ENCODE measurements around the gene USP34.
"Not testable (repeated sequence)": the region's sequence is repeated elsewhere in the genome, so short reads cannot be mapped to it uniquely, and the experiment has no call there.

USP34 gene

GRCh38 chr2:61470965-61471904 lies at the start of gene USP34:
USP34 (minus strand) TSS chr2:61471087; CDS start chr2:61470692, 395 bp downstream.
- DNase-seq (ENCODE audit: low read depth in 4 of 4, low spot score in 1 of 4): peak; percentile 70 to 92 (median 83)

GRCh38 chr2:61520261-61520660 lies 49.4 kb upstream of the USP34 start:
- no peak for DNase-seq (ENCODE audit: low read depth in 4 of 4, low spot score in 1 of 4)

- DNase-seq (ENCODE audit: low read depth in 4 of 4, low spot score in 1 of 4): no peak
These were observed 42.0 kb upstream of the USP34 start for GRCh38 chr2:61512768-61513398.

GRCh38 chr2:61510674-61511671 lies 40.1 kb upstream of the USP34 start:
- DNase-seq (ENCODE audit: low read depth in 4 of 4, low spot score in 1 of 4): no peak

GRCh38 chr2:61504949-61505348 lies 34.1 kb upstream of the USP34 start:
- no peak for DNase-seq (ENCODE audit: low read depth in 4 of 4, low spot score in 1 of 4)

- DNase-seq (ENCODE audit: low read depth in 4 of 4, low spot score in 1 of 4): no peak
These were observed 28.2 kb upstream of the USP34 start for GRCh38 chr2:61499060-61499459.

- DNase-seq (ENCODE audit: low read depth in 4 of 4, low spot score in 1 of 4): no peak
These were observed 22.6 kb upstream of the USP34 start for GRCh38 chr2:61493523-61493942.

- no peak for DNase-seq (ENCODE audit: low read depth in 4 of 4, low spot score in 1 of 4)
These were observed 21.6 kb upstream of the USP34 start for GRCh38 chr2:61492476-61492875.

- DNase-seq (ENCODE audit: low read depth in 4 of 4, low spot score in 1 of 4): no peak
These were observed 14.4 kb upstream of the USP34 start for GRCh38 chr2:61485281-61485680.

- no peak for DNase-seq (ENCODE audit: low read depth in 4 of 4, low spot score in 1 of 4)
These were observed 7.2 kb upstream of the USP34 start for GRCh38 chr2:61478086-61478485.

GRCh38 chr2:61476929-61477589 lies 6.2 kb upstream of the USP34 start:
- not testable (repeated sequence) for DNase-seq (ENCODE audit: low read depth in 4 of 4, low spot score in 1 of 4)

- DNase-seq (ENCODE audit: low read depth in 4 of 4, low spot score in 1 of 4): no peak
These were observed 1.3 kb upstream of the USP34 start for GRCh38 chr2:61471905-61472805.

- DNase-seq (ENCODE audit: low read depth in 4 of 4, low spot score in 1 of 4): peak; percentile 65 to 89 (median 80)
These were observed 550 bp downstream of the USP34 start for GRCh38 chr2:61470122-61470951.

GRCh38 chr2:61469424-61470121 lies 1.3 kb downstream of the USP34 start:
- DNase-seq (ENCODE audit: low read depth in 4 of 4, low spot score in 1 of 4): no peak

GRCh38 chr2:61468231-61468630 lies 2.7 kb downstream of the USP34 start:
- not testable (repeated sequence) for DNase-seq (ENCODE audit: low read depth in 4 of 4, low spot score in 1 of 4)

GRCh38 chr2:61465045-61465444 lies 5.8 kb downstream of the USP34 start:
- DNase-seq (ENCODE audit: low read depth in 4 of 4, low spot score in 1 of 4): no peak

GRCh38 chr2:61463769-61464475 lies 7.0 kb downstream of the USP34 start:
- no peak for DNase-seq (ENCODE audit: low read depth in 4 of 4, low spot score in 1 of 4)

Data from stimulated activated CD4-positive, alpha-beta T cell treated with anti-CD3 and anti-CD28 coated beads, Interleukin-1b, Interleukin-23, amount 100 ng/mL, for 24 hours (primary cell).